H1 (cell line): ENCODE results near the gene EHD4. TPM values are rescaled to one million over a fixed set of nuclear protein-coding genes. Genes with fewer than 3 reads are reported as not detected.

Experiments used
- CTCF ChIA-PET: fragments of 300-600 bp; sonication (Branson Sonifier 250); formaldehyde crosslinking; loops from one replicate; lab custom pipeline; 2021; ENCODE audit not compliant: partially characterized antibody; lab: Charles Lee
- POLR2A ChIA-PET: fragments of 300-600 bp; sonication (Branson Sonifier 250); formaldehyde crosslinking; loops from one replicate; lab custom pipeline; 2021; ENCODE audit warnings: inconsistent platforms; ENCODE audit not compliant: partially characterized antibody; lab: Charles Lee
- DNase-seq, 2 experiments: peaks; one replicate each; pipeline versions ENCODE4 v3.0.0 to v3.0.0-alpha.2; 2010 to 2022; ENCODE audit warnings: low spot score in 2 of 2, low read depth in 1 of 2, mixed read lengths in 1 of 2
- FAIRE-seq: peaks from 2 replicates; lab custom pipeline; 2011; peaks lifted over from hg19 to GRCh38; lab: Jason Lieb, UNC
- H2AFZ ChIP-seq: 2 replicates; pipeline ENCODE4 v1.8.1; 2012; ENCODE audit warnings: low read length, inconsistent platforms
- H2AK5ac ChIP-seq: 2 replicates; pipeline ENCODE4 v1.6.1; 2013; ENCODE audit warnings: low read depth, low read length
- H2BK120ac ChIP-seq: replicated peaks from 2 replicates; pipeline ENCODE3; 2013; ENCODE audit warnings: low read depth, low read length, inconsistent platforms
- H2BK12ac ChIP-seq: 2 replicates; pipeline ENCODE4 v1.6.1; 2013; ENCODE audit warnings: low read depth, low read length
- H2BK15ac ChIP-seq: 2 replicates; pipeline ENCODE4 v1.6.1; 2013; ENCODE audit warnings: low read length
- H2BK20ac ChIP-seq: 2 replicates; pipeline ENCODE4 v1.6.1; 2013; ENCODE audit warnings: low read length
- H2BK5ac ChIP-seq: 2 replicates; pipeline ENCODE4 v1.6.1; 2013; ENCODE audit warnings: low read depth, low read length
- H3K14ac ChIP-seq: 2 replicates; pipeline ENCODE4 v1.6.1; 2013; ENCODE audit warnings: inconsistent platforms; ENCODE audit not compliant: insufficient read length
- H3K18ac ChIP-seq: 2 replicates; pipeline ENCODE4 v1.6.1; 2013; ENCODE audit warnings: low read length; ENCODE audit errors: extremely low read depth
- H3K23ac ChIP-seq: 2 replicates; pipeline ENCODE4 v1.6.1; 2013; ENCODE audit warnings: inconsistent platforms; ENCODE audit not compliant: insufficient read length
- H3K23me2 ChIP-seq: 2 replicates; pipeline ENCODE4 v1.6.1; 2013; ENCODE audit warnings: low read depth, low read length
- H3K27ac ChIP-seq: 2 replicates; pipeline ENCODE4 v1.6.1; 2011; ENCODE audit warnings: low read depth, low read length, inconsistent platforms
- H3K27me3 ChIP-seq, 4 experiments: replicated peaks in 1 of 4; 1 replicate in 1 of 4; 2 replicates in 3 of 4; pipeline versions ENCODE4 v1.6.1 to v1.8.1; 2011 to 2013; ENCODE audit warnings: low read length in 3 of 4, mild to moderate bottlenecking in 3 of 4, inconsistent platforms in 2 of 4, mixed read lengths in 2 of 4, moderate library complexity in 1 of 4; ENCODE audit not compliant: control insufficient read depth in 3 of 4, insufficient read depth in 3 of 4; ENCODE audit errors: extremely low read depth in 1 of 4
- H3K36me3 ChIP-seq, 4 experiments: 2 replicates each; pipeline versions ENCODE4 v1.6.1 to v1.8.1; 2011 to 2013; ENCODE audit warnings: mild to moderate bottlenecking in 4 of 4, low read length in 3 of 4, moderate library complexity in 2 of 4, control low read depth in 1 of 4, inconsistent platforms in 1 of 4; ENCODE audit not compliant: insufficient read depth in 4 of 4, control insufficient read depth in 2 of 4
- H3K4ac ChIP-seq: replicated peaks from 2 replicates; pipeline ENCODE3; 2013; ENCODE audit warnings: low read length, low read depth, mixed read lengths, inconsistent platforms; ENCODE audit not compliant: insufficient read length
- H3K4me1 ChIP-seq, 4 experiments: replicated peaks in 1 of 4; 1 replicate in 1 of 4; 2 replicates in 3 of 4; pipeline versions ENCODE4 v1.6.1 to v1.8.1; 2011 to 2013; ENCODE audit warnings: low read length in 3 of 4, inconsistent platforms in 2 of 4, mixed read lengths in 1 of 4; ENCODE audit not compliant: insufficient read depth in 4 of 4, control insufficient read depth in 3 of 4
- H3K4me2 ChIP-seq, 2 experiments: 2 replicates each; pipeline versions ENCODE4 v1.6.1 to v1.8.1; 2011 to 2013; ENCODE audit warnings: low read depth in 2 of 2, low read length in 2 of 2, control low read depth in 1 of 2, inconsistent platforms in 1 of 2, mild to moderate bottlenecking in 1 of 2; ENCODE audit not compliant: insufficient read depth in 1 of 2
- H3K4me3 ChIP-seq, 4 experiments: fragments of 200-600, 300-600 bp in 1 of 4; sonication (generic), shearing (Covaris generic), sonication (Bioruptor Twin) in 1 of 4; 2 replicates each; pipeline versions ENCODE4 v1.5.1 to v1.8.1; 2011 to 2016; ENCODE audit warnings: low read length in 4 of 4, low read depth in 3 of 4, control low read depth in 2 of 4, inconsistent platforms in 2 of 4, mild to moderate bottlenecking in 2 of 4, mixed read lengths in 1 of 4, moderate library complexity in 1 of 4; ENCODE audit not compliant: insufficient read depth in 2 of 4; ENCODE audit errors: extremely low read depth in 1 of 4
- H3K56ac ChIP-seq: replicated peaks from 2 replicates; pipeline ENCODE3; 2013; ENCODE audit warnings: low read depth, mild to moderate bottlenecking, mixed read lengths, low read length, inconsistent platforms; ENCODE audit not compliant: insufficient read length
- H3K79me1 ChIP-seq: 2 replicates; pipeline ENCODE4 v1.6.1; 2013; ENCODE audit warnings: low read depth, low read length, control low read depth
- H3K79me2 ChIP-seq, 2 experiments: 2 replicates each; pipeline versions ENCODE4 v1.6.1 to v1.8.1; 2012 to 2013; ENCODE audit warnings: low read length in 2 of 2, mild to moderate bottlenecking in 2 of 2, inconsistent platforms in 1 of 2; ENCODE audit not compliant: insufficient read depth in 2 of 2, control insufficient read depth in 1 of 2
- H3K9ac ChIP-seq, 4 experiments: replicated peaks in 1 of 4; 1 replicate in 1 of 4; 2 replicates in 3 of 4; pipeline versions ENCODE4 v1.6.1 to v1.8.1; 2011 to 2013; ENCODE audit warnings: low read depth in 3 of 4, low read length in 3 of 4, control low read depth in 2 of 4, mild to moderate bottlenecking in 2 of 4, moderate library complexity in 2 of 4, inconsistent platforms in 1 of 4; ENCODE audit errors: extremely low read depth in 1 of 4
- H3K9me3 ChIP-seq, 2 experiments: 2 replicates each; pipeline versions ENCODE4 v1.6.1 to v1.8.1; 2012 to 2013; ENCODE audit warnings: mild to moderate bottlenecking in 2 of 2, moderate library complexity in 2 of 2, control low read depth in 1 of 2, inconsistent platforms in 1 of 2, low read depth in 1 of 2, low read length in 1 of 2, mixed read lengths in 1 of 2; ENCODE audit not compliant: insufficient read depth in 2 of 2
- H4K20me1 ChIP-seq, 2 experiments: replicated peaks in 1 of 2; 2 replicates each; pipeline versions ENCODE3 to v1.8.1; 2011 to 2013; ENCODE audit warnings: inconsistent platforms in 2 of 2, low read length in 2 of 2, mild to moderate bottlenecking in 1 of 2; ENCODE audit not compliant: insufficient read depth in 2 of 2, control insufficient read depth in 1 of 2
- H4K5ac ChIP-seq: 2 replicates; pipeline ENCODE4 v1.6.1; 2013; ENCODE audit warnings: low read length, low read depth, mixed read lengths, inconsistent platforms; ENCODE audit not compliant: insufficient read length
- H4K8ac ChIP-seq: 2 replicates; pipeline ENCODE4 v1.8.0; 2013; ENCODE audit warnings: mild to moderate bottlenecking, moderate library complexity, low read length, inconsistent platforms; ENCODE audit not compliant: insufficient read depth; ENCODE audit errors: extremely low read depth
- H4K91ac ChIP-seq: replicated peaks from 2 replicates; pipeline ENCODE3; 2013; ENCODE audit warnings: low read length, mixed read lengths, inconsistent platforms; ENCODE audit not compliant: insufficient read length
- RBBP5 ChIP-seq: IDR thresholded peaks from 2 replicates; pipeline ENCODE4 v1.7.1; 2012; ENCODE audit warnings: low read depth, mild to moderate bottlenecking, inconsistent platforms, low read length, moderate library complexity, borderline replicate concordance
- SRF ChIP-seq: IDR thresholded peaks from 2 replicates; pipeline ENCODE4 v1.6.1; 2011; ENCODE audit warnings: mild to moderate bottlenecking, low read depth, low read length, moderate library complexity
- WGBS, 2 experiments: shearing (Covaris generic) in 1 of 2; methylation state at CpG; one replicate each; pipeline versions ENCODE4 v1.1.6 to v1.1.7; 2013 to 2015; ENCODE audit warnings: low lambda C conversion rate in 2 of 2, mixed read lengths in 2 of 2, inconsistent platforms in 1 of 2, low coverage in 1 of 2, missing lambda C conversion rate in 1 of 2; ENCODE audit not compliant: insufficient replicate concordance in 2 of 2, insufficient coverage in 1 of 2, insufficient read length in 1 of 2; ENCODE audit errors: extremely low coverage in 1 of 2, missing lambda C conversion rate in 1 of 2; 5-methylcytosine and 5-hydroxymethylcytosine counted together
- polyA plus RNA-seq, 7 experiments: library from polyadenylated mRNA; depleted of rRNA in 3 of 7; stranded (reverse) in 5 of 7; unstranded in 2 of 7; fragments of >200 nt in 5 of 7; fragments of 200-250 nt in 2 of 7; gene quantifications; 1 replicate in 5 of 7; 2 replicates in 1 of 7; 4 replicates in 1 of 7; pipeline versions ENCODE4 v1.2.1 to v1.2.3, GENCODE V29; 2011 to 2013; ENCODE audit warnings: missing spikeins in 2 of 7, mixed read lengths in 2 of 7
- total RNA-seq: library from RNA; stranded (reverse); fragmentation: NEBNext Ultra II Directional; extraction: Animal tissue kit (Norgen Biotek cat#: 25700); gene quantifications from 2 replicates; pipeline ENCODE4 v1.2.1, GENCODE V29; 2021

EHD4 gene
- total and polyA plus RNA-seq, 2 of the 8 experiments (the other 6 are each of a cell fraction or from before 2014, with no cell fraction given): 17.5 to 24.5 TPM

- DNase-seq: no peak
- FAIRE-seq: no peak
- Histone ChIP-seq H3K56ac (no peak overlapping the region), H3K27me3 (no peaks in the 10 kb centered on the region), H2AK5ac (no peak overlapping the region), H3K4me3 (no peak overlapping the region), H3K79me2 (peaks cover 17 to 70% of the 10 kb centered on the region in 2 experiments), H2BK120ac (no peak overlapping the region), H4K8ac (no peak overlapping the region), H4K91ac (no peak overlapping the region), H3K9ac (no peak overlapping the region), H4K20me1 (peaks cover 14 to 22% of the 10 kb centered on the region in 2 experiments), H3K18ac (no peak overlapping the region), H4K5ac (no peak overlapping the region), H3K14ac (no peak overlapping the region)
- POLR2A ChIA-PET: no interaction called here
- TF ChIP-seq RBBP5: no peak
- TF ChIP-seq SRF: no peak
- TF ChIP-seq, all 59 proteins: peak for 0
- H2AFZ ChIP-seq: no peak overlapping the region
- H2BK12ac ChIP-seq: no peak overlapping the region
- CTCF ChIA-PET: no interaction called here
- no peaks in the 10 kb centered on the region; a peak in 1 of 8 replicates for H3K36me3 ChIP-seq
- H3K27ac ChIP-seq: no peak overlapping the region
- H3K79me1 ChIP-seq: peaks cover 30% of the 10 kb centered on the region
- H3K23ac ChIP-seq: no peak overlapping the region
- H2BK5ac ChIP-seq: no peak overlapping the region
- H2BK15ac ChIP-seq: no peak overlapping the region
- no peak overlapping the region for H3K4me2 ChIP-seq
- H3K23me2 ChIP-seq: peaks cover 5% of the 10 kb centered on the region; the same call in 1 of the 2 replicates
- H3K4me1 ChIP-seq: peaks cover 4 to 10% (median 6%) of the 10 kb centered on the region in 4 experiments; a peak in 6 of 7 replicates
- 93% methylated on average over 4 of the region's 4 CpGs; no CpG with 5 or more reads in 1 of the 2 experiments for WGBS, 2 experiments
- no peak overlapping the region for H2BK20ac ChIP-seq
- H3K4ac ChIP-seq: no peak overlapping the region
- H3K9me3 ChIP-seq: no peaks in the 10 kb centered on the region
Measured at GRCh38 chr15:41968701-41969100, 3.7 kb downstream of the EHD4 start.
